ENCODE results near the gene NCR3LG1.

DNA sequence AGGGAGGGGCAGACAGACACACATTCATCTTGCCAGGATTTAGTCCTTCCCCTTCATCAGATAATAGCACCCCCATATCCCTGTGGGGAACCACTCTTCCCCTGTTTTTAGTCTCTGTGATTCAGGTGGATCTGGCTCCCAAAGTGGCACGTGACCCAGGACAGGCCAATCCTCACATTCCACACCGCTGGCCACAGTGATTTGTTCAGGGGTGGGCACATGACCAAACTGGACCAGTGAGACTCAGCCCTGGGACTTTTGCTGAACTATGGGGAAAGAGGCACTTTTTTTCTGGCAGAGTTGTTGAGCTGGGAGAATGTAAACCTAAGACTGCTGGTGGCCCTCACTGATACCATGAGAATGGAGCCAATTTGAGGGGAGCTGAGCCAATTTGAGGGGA is 56.0 kb downstream of the NCR3LG1 start:
- no peak for TF ChIP-seq GATA2 (CRISPR knock-in tag; IDR thresholded peaks at IDR 0.05)
- TF ChIP-seq, protein P1, sequence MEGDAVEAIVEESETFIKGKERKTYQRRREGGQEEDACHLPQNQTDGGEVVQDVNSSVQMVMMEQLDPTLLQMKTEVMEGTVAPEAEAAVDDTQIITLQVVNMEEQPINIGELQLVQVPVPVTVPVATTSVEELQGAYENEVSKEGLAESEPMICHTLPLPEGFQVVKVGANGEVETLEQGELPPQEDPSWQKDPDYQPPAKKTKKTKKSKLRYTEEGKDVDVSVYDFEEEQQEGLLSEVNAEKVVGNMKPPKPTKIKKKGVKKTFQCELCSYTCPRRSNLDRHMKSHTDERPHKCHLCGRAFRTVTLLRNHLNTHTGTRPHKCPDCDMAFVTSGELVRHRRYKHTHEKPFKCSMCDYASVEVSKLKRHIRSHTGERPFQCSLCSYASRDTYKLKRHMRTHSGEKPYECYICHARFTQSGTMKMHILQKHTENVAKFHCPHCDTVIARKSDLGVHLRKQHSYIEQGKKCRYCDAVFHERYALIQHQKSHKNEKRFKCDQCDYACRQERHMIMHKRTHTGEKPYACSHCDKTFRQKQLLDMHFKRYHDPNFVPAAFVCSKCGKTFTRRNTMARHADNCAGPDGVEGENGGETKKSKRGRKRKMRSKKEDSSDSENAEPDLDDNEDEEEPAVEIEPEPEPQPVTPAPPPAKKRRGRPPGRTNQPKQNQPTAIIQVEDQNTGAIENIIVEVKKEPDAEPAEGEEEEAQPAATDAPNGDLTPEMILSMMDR (IDR thresholded peaks at IDR 0.05): no peak
- no peak for TF ChIP-seq NFIC (IDR thresholded peaks at IDR 0.05; ENCODE audit: borderline replicate concordance)
- no peak for TF ChIP-seq SMC3 (IDR thresholded peaks at IDR 0.05; ENCODE audit: low read depth, low read length)
- no peak for TF ChIP-seq ELF1 (IDR thresholded peaks at IDR 0.05)
- TF ChIP-seq RCOR1 (IDR thresholded peaks at IDR 0.05; ENCODE audit: low read length): no peak
- TF ChIP-seq TAF1 (IDR thresholded peaks at IDR 0.05; ENCODE audit: borderline replicate concordance, low read depth, low read length): no peak
- TF ChIP-seq, protein P2, sequence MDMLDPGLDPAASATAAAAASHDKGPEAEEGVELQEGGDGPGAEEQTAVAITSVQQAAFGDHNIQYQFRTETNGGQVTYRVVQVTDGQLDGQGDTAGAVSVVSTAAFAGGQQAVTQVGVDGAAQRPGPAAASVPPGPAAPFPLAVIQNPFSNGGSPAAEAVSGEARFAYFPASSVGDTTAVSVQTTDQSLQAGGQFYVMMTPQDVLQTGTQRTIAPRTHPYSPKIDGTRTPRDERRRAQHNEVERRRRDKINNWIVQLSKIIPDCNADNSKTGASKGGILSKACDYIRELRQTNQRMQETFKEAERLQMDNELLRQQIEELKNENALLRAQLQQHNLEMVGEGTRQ (IDR thresholded peaks at IDR 0.05; ENCODE audit: borderline replicate concordance, low read depth, low read length): no peak
- TF ChIP-seq, protein P3, sequence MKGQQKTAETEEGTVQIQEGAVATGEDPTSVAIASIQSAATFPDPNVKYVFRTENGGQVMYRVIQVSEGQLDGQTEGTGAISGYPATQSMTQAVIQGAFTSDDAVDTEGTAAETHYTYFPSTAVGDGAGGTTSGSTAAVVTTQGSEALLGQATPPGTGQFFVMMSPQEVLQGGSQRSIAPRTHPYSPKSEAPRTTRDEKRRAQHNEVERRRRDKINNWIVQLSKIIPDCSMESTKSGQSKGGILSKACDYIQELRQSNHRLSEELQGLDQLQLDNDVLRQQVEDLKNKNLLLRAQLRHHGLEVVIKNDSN (IDR thresholded peaks at IDR 0.05; ENCODE audit: borderline replicate concordance, low read depth): peak; percentile 40; the same call in 1 of the 2 replicates
- TF ChIP-seq, protein P4, sequence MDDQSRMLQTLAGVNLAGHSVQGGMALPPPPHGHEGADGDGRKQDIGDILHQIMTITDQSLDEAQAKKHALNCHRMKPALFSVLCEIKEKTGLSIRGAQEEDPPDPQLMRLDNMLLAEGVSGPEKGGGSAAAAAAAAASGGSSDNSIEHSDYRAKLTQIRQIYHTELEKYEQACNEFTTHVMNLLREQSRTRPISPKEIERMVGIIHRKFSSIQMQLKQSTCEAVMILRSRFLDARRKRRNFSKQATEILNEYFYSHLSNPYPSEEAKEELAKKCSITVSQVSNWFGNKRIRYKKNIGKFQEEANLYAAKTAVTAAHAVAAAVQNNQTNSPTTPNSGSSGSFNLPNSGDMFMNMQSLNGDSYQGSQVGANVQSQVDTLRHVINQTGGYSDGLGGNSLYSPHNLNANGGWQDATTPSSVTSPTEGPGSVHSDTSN (IDR thresholded peaks at IDR 0.05): no peak
- no peak for TF ChIP-seq RXRA (IDR thresholded peaks at IDR 0.05; ENCODE audit: borderline replicate concordance, low read depth)
- no peak for TF ChIP-seq TEAD4 (IDR thresholded peaks at IDR 0.05; ENCODE audit: borderline replicate concordance, insufficient read depth)
- TF ChIP-seq EZH2phosphoT487 (IDR thresholded peaks at IDR 0.05; ENCODE audit: borderline replicate concordance, low read depth): no peak
- TF ChIP-seq TCF12 (IDR thresholded peaks at IDR 0.05): no peak
